ENCODE data around the gene PLA2G4B. TPM values are rescaled to one million over a fixed set of nuclear protein-coding genes. Genes with fewer than 3 reads are reported as not detected.

Gene PLA2G4B
- total and polyA plus RNA-seq, 2 experiments from 2014 or later, result 1.4 to 1.6 TPM

- in situ Hi-C loops (cut with MboI), result loop anchor here (5.0 kb wide), 1 partner anchor 47 kb away; the partner anchor contains the start of gene MAPKBP1
- H3K9ac ChIP-seq, result no peak overlapping the region
- no peaks in the 10 kb centered on the region for H3K27me3 ChIP-seq (replicated peaks; ENCODE audit: insufficient read depth)
- no peaks in the 10 kb centered on the region; the same call in 1 of the 2 replicates for H3K36me3 ChIP-seq (ENCODE audit: low read depth)
- no peak overlapping the region for H3K4me3 ChIP-seq
- no peaks in the 10 kb centered on the region for H3F3A ChIP-seq (ENCODE audit: insufficient read depth)
- H3K4me1 ChIP-seq (ENCODE audit: insufficient read depth), result no peaks in the 10 kb centered on the region
- H3K9me3 ChIP-seq (ENCODE audit: low read depth), result no peaks in the 10 kb centered on the region
- no peak overlapping the region for H3K4me2 ChIP-seq (ENCODE audit: unreplicated experiment)
- TF ChIP-seq EZH2 (IDR thresholded peaks at IDR 0.05; ENCODE audit: insufficient read depth, poor library complexity, severe bottlenecking) (no peak), EZH2phosphoT487 (IDR thresholded peaks at IDR 0.05; ENCODE audit: insufficient read depth, low read depth) (no peak)
- H3K9me2 ChIP-seq (ENCODE audit: insufficient read depth), result no peaks in the 10 kb centered on the region
- DNase-seq, result no peak
- no peaks in the 10 kb centered on the region for H3K79me2 ChIP-seq (ENCODE audit: insufficient read depth)
- WGBS, 2 experiments (ENCODE audit: low coverage in 1 of 2, low lambda C conversion rate in 2 of 2, missing lambda C conversion rate in 2 of 2), result 93 to 96% methylated on average over 8 of the region's 9 CpGs
- H3K27ac ChIP-seq, result no peak overlapping the region
- no peak overlapping the region for H2AFZ ChIP-seq
- no peaks in the 10 kb centered on the region for H4K20me1 ChIP-seq (ENCODE audit: insufficient read depth)
These were observed 19.1 kb upstream of the PLA2G4B start for GRCh38 chr15:41819455-41820050.

- H3K9ac ChIP-seq, result no peak overlapping the region
- H3K9me2 ChIP-seq (ENCODE audit: insufficient read depth), result no peaks in the 10 kb centered on the region
- no peaks in the 10 kb centered on the region for H3K79me2 ChIP-seq (ENCODE audit: insufficient read depth)
- H4K20me1 ChIP-seq (ENCODE audit: insufficient read depth), result no peaks in the 10 kb centered on the region
- H3K36me3 ChIP-seq (ENCODE audit: low read depth), result no peaks in the 10 kb centered on the region; the same call in 1 of the 2 replicates
- in situ Hi-C loops (cut with MboI), result loop anchor here (5.0 kb wide), 1 partner anchor 49 kb away; the partner anchor contains the start of gene MAPKBP1
- H3K27ac ChIP-seq, result no peak overlapping the region
- WGBS, 2 experiments (ENCODE audit: low coverage in 1 of 2, low lambda C conversion rate in 2 of 2, missing lambda C conversion rate in 2 of 2), result 85 to 93% methylated on average over 6 of the region's 6 CpGs
- DNase-seq, result no peak
- no peaks in the 10 kb centered on the region for H3K27me3 ChIP-seq (replicated peaks; ENCODE audit: insufficient read depth)
- H3K4me2 ChIP-seq (ENCODE audit: unreplicated experiment), result no peak overlapping the region
- no peaks in the 10 kb centered on the region for H3F3A ChIP-seq (ENCODE audit: insufficient read depth)
- no peaks in the 10 kb centered on the region for H3K9me3 ChIP-seq (ENCODE audit: low read depth)
- no peaks in the 10 kb centered on the region for H3K4me1 ChIP-seq (ENCODE audit: insufficient read depth)
- TF ChIP-seq EZH2 (IDR thresholded peaks at IDR 0.05; ENCODE audit: insufficient read depth, poor library complexity, severe bottlenecking), result no peak
- TF ChIP-seq EZH2phosphoT487 (IDR thresholded peaks at IDR 0.05; ENCODE audit: insufficient read depth, low read depth), result no peak
- H2AFZ ChIP-seq, result no peak overlapping the region
- H3K4me3 ChIP-seq, result no peak overlapping the region
These were observed 17.7 kb upstream of the PLA2G4B start for GRCh38 chr15:41820791-41821423.

- Histone ChIP-seq H3K9me3 (ENCODE audit: low read depth) (no peaks in the 10 kb centered on the region), H4K20me1 (ENCODE audit: insufficient read depth) (no peaks in the 10 kb centered on the region), H3K4me2 (ENCODE audit: unreplicated experiment) (no peak overlapping the region), H3K27me3 (replicated peaks; ENCODE audit: insufficient read depth) (no peaks in the 10 kb centered on the region), H3K36me3 (ENCODE audit: low read depth) (no peaks in the 10 kb centered on the region; the same call in 1 of the 2 replicates), H2AFZ (no peak overlapping the region), H3K9me2 (ENCODE audit: insufficient read depth) (no peaks in the 10 kb centered on the region), H3K4me1 (ENCODE audit: insufficient read depth) (no peaks in the 10 kb centered on the region), H3K9ac (no peak overlapping the region), H3K27ac (no peak overlapping the region), H3K79me2 (ENCODE audit: insufficient read depth) (no peaks in the 10 kb centered on the region), H3F3A (ENCODE audit: insufficient read depth) (no peaks in the 10 kb centered on the region), H3K4me3 (no peak overlapping the region)
- no peak for DNase-seq
- WGBS, 2 experiments (ENCODE audit: low coverage in 1 of 2, low lambda C conversion rate in 2 of 2, missing lambda C conversion rate in 2 of 2), result 81 to 83% methylated on average over 3 to 4 of the region's 4 CpGs
- TF ChIP-seq EZH2 (IDR thresholded peaks at IDR 0.05; ENCODE audit: insufficient read depth, poor library complexity, severe bottlenecking) (no peak), EZH2phosphoT487 (IDR thresholded peaks at IDR 0.05; ENCODE audit: insufficient read depth, low read depth) (no peak)
- in situ Hi-C loops (cut with MboI), result loop anchor here (5.0 kb wide), 1 partner anchor 50 kb away; the partner anchor contains the start of gene MAPKBP1
These were observed 16.8 kb upstream of the PLA2G4B start for GRCh38 chr15:41821831-41822230.

GRCh38 chr15:41822471-41822870, 16.2 kb upstream of the PLA2G4B start:
- Histone ChIP-seq H3K27me3 (replicated peaks; ENCODE audit: insufficient read depth) (no peaks in the 10 kb centered on the region), H3K27ac (no peak overlapping the region), H2AFZ (no peak overlapping the region), H3K4me3 (no peak overlapping the region), H3F3A (ENCODE audit: insufficient read depth) (no peaks in the 10 kb centered on the region), H3K79me2 (ENCODE audit: insufficient read depth) (no peaks in the 10 kb centered on the region), H3K9ac (no peak overlapping the region), H3K9me3 (ENCODE audit: low read depth) (no peaks in the 10 kb centered on the region), H3K9me2 (ENCODE audit: insufficient read depth) (no peaks in the 10 kb centered on the region), H4K20me1 (ENCODE audit: insufficient read depth) (no peaks in the 10 kb centered on the region), H3K36me3 (ENCODE audit: low read depth) (no peaks in the 10 kb centered on the region; the same call in 1 of the 2 replicates), H3K4me2 (ENCODE audit: unreplicated experiment) (no peak overlapping the region), H3K4me1 (ENCODE audit: insufficient read depth) (no peaks in the 10 kb centered on the region)
- TF ChIP-seq EZH2 (IDR thresholded peaks at IDR 0.05; ENCODE audit: insufficient read depth, poor library complexity, severe bottlenecking) (no peak), EZH2phosphoT487 (IDR thresholded peaks at IDR 0.05; ENCODE audit: insufficient read depth, low read depth) (no peak)
- in situ Hi-C loops (cut with MboI), result loop anchor here (5.0 kb wide), 1 partner anchor 50 kb away; the partner anchor contains the start of gene MAPKBP1
- DNase-seq, result no peak
- WGBS, 2 experiments (ENCODE audit: low coverage in 1 of 2, low lambda C conversion rate in 2 of 2, missing lambda C conversion rate in 2 of 2), result 94 to 98% methylated on average over 6 of the region's 6 CpGs
